ENCODE measurements around the gene SV2B. TPM values are rescaled to one million over a fixed set of nuclear protein-coding genes. Genes with fewer than 3 reads are reported as not detected.

The SV2B gene
- total RNA-seq, 1 experiment from 2014 or later: 1.4 TPM

DNA sequence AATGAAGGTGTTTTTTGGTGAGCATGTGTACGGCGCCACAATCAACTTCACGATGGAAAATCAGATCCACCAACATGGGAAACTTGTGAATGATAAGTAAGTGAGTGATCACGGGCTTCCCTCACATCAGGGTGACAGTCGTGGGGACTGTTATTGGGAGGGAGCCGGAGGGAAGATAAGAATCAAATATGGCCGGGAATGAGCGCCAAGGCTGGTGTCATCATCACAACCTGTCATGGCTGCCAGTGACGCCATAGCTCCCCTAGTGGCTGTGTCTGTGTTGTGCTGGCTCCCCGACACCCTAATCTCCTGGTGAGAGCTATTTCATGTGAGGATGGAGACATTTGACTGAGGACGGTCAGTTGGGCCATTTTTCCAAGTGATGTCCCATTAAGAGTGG is 168.5 kb downstream of the SV2B start:
- TF ChIP-seq JUN (CRISPR knock-in tag; IDR thresholded peaks at IDR 0.05): no peak
- TF ChIP-seq, protein P1, sequence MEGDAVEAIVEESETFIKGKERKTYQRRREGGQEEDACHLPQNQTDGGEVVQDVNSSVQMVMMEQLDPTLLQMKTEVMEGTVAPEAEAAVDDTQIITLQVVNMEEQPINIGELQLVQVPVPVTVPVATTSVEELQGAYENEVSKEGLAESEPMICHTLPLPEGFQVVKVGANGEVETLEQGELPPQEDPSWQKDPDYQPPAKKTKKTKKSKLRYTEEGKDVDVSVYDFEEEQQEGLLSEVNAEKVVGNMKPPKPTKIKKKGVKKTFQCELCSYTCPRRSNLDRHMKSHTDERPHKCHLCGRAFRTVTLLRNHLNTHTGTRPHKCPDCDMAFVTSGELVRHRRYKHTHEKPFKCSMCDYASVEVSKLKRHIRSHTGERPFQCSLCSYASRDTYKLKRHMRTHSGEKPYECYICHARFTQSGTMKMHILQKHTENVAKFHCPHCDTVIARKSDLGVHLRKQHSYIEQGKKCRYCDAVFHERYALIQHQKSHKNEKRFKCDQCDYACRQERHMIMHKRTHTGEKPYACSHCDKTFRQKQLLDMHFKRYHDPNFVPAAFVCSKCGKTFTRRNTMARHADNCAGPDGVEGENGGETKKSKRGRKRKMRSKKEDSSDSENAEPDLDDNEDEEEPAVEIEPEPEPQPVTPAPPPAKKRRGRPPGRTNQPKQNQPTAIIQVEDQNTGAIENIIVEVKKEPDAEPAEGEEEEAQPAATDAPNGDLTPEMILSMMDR (IDR thresholded peaks at IDR 0.05): peak; percentile 54
- TF ChIP-seq TEAD1 (CRISPR knock-in tag; IDR thresholded peaks at IDR 0.05): no peak
- TF ChIP-seq TCF7 (CRISPR knock-in tag; IDR thresholded peaks at IDR 0.05; ENCODE audit: low read depth): no peak
- no peak for TF ChIP-seq ATF1 (CRISPR knock-in tag; IDR thresholded peaks at IDR 0.05)
- TF ChIP-seq, protein P2, sequence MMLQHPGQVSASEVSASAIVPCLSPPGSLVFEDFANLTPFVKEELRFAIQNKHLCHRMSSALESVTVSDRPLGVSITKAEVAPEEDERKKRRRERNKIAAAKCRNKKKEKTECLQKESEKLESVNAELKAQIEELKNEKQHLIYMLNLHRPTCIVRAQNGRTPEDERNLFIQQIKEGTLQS (CRISPR knock-in tag; conservative IDR thresholded peaks at IDR 0.05): 0 out of 2 replicates have a peak, but pooled peaks have one; percentile 24
- TF ChIP-seq, protein P3, sequence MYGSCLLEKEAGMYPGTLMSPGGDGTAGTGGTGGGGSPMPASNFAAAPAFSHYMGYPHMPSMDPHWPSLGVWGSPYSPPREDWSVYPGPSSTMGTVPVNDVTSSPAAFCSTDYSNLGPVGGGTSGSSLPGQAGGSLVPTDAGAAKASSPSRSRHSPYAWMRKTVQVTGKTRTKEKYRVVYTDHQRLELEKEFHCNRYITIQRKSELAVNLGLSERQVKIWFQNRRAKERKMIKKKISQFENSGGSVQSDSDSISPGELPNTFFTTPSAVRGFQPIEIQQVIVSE (CRISPR knock-in tag; IDR thresholded peaks at IDR 0.05; ENCODE audit: borderline replicate concordance): no peak
- TF ChIP-seq SP1 (CRISPR knock-in tag; conservative IDR thresholded peaks at IDR 0.05): no peak
- ATAC-seq (peak; percentile 83), DNase-seq (ENCODE audit: low spot score) (peak; percentile 64)
- Mint-ChIP-seq H3K9me3 (peaks cover 4% of the 10 kb centered on the region), H3K4me3 (no peak overlapping the region), H3K27me3 (ENCODE audit: low read depth) (peaks cover 13% of the 10 kb centered on the region), H3K27ac (no peak overlapping the region), H3K4me1 (no peaks in the 10 kb centered on the region), H3K36me3 (peaks cover 2% of the 10 kb centered on the region; the same call in 1 of the 2 replicates)
- POLR2A ChIA-PET: interaction anchor here (0.6 kb wide), 1 partner anchor 158 kb away, joined by 3 read pairs; no protein-coding TSS in a partner anchor
- CTCF ChIA-PET: interaction anchor here (0.6 to 2.9 kb wide), 43 partner anchors 11 to 438 kb away, joined by 3 to 38 read pairs (median 4); partner anchors contain the start of genes HDDC3, SV2B and UNC45A

DNA sequence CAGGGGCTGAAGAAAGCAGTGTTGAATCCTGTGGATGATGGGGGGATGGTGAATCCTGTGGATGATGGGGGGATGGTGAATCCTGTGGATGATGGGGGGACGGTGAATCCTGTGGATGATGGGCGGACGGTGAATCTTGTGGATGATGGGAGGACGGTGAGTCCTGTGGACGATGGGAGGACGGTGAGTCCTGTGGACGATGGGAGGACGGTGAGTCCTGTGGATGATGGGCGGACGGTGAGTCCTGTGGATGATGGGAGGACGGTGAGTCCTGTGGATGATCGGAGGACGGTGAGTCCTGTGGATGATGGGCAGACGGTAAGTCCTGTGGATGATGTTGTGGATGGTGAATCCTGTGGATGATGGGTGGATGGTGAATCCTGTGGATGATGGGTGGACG is 170.7 kb downstream of the SV2B start:
- CTCF ChIA-PET: interaction anchor here (2.7 to 2.9 kb wide), 2 partner anchors 24 to 221 kb away, joined by 17 to 26 read pairs; no protein-coding TSS in a partner anchor
- H3K27ac Mint-ChIP-seq: no peak overlapping the region

More for the DNA sequence above, 170.7 kb downstream of the SV2B start:
- ATAC-seq: no peak
- no peaks in the 10 kb centered on the region for H3K4me1 Mint-ChIP-seq
- peaks cover 6% of the 10 kb centered on the region for H3K9me3 Mint-ChIP-seq
- no peak for DNase-seq (ENCODE audit: low spot score)
- peaks cover 2% of the 10 kb centered on the region; the same call in 1 of the 2 replicates for H3K36me3 Mint-ChIP-seq
- H3K4me3 Mint-ChIP-seq: no peak overlapping the region
- no peak for TF ChIP-seq ZBTB21 (CRISPR knock-in tag; IDR thresholded peaks at IDR 0.05; ENCODE audit: borderline replicate concordance)
- TF ChIP-seq, protein P4, sequence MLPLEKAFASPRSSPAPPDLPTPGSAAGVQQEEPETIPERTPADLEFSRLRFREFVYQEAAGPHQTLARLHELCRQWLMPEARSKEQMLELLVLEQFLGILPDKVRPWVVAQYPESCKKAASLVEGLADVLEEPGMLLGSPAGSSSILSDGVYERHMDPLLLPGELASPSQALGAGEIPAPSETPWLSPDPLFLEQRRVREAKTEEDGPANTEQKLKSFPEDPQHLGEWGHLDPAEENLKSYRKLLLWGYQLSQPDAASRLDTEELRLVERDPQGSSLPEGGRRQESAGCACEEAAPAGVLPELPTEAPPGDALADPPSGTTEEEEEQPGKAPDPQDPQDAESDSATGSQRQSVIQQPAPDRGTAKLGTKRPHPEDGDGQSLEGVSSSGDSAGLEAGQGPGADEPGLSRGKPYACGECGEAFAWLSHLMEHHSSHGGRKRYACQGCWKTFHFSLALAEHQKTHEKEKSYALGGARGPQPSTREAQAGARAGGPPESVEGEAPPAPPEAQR (CRISPR knock-in tag; IDR thresholded peaks at IDR 0.05): no peak
- no peak for TF ChIP-seq ZNF121 (CRISPR knock-in tag; IDR thresholded peaks at IDR 0.05)
- no peak for TF ChIP-seq ETV6 (CRISPR knock-in tag; IDR thresholded peaks at IDR 0.05)
- TF ChIP-seq, protein P5, sequence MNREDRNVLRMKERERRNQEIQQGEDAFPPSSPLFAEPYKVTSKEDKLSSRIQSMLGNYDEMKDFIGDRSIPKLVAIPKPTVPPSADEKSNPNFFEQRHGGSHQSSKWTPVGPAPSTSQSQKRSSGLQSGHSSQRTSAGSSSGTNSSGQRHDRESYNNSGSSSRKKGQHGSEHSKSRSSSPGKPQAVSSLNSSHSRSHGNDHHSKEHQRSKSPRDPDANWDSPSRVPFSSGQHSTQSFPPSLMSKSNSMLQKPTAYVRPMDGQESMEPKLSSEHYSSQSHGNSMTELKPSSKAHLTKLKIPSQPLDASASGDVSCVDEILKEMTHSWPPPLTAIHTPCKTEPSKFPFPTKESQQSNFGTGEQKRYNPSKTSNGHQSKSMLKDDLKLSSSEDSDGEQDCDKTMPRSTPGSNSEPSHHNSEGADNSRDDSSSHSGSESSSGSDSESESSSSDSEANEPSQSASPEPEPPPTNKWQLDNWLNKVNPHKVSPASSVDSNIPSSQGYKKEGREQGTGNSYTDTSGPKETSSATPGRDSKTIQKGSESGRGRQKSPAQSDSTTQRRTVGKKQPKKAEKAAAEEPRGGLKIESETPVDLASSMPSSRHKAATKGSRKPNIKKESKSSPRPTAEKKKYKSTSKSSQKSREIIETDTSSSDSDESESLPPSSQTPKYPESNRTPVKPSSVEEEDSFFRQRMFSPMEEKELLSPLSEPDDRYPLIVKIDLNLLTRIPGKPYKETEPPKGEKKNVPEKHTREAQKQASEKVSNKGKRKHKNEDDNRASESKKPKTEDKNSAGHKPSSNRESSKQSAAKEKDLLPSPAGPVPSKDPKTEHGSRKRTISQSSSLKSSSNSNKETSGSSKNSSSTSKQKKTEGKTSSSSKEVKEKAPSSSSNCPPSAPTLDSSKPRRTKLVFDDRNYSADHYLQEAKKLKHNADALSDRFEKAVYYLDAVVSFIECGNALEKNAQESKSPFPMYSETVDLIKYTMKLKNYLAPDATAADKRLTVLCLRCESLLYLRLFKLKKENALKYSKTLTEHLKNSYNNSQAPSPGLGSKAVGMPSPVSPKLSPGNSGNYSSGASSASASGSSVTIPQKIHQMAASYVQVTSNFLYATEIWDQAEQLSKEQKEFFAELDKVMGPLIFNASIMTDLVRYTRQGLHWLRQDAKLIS (CRISPR knock-in tag; IDR thresholded peaks at IDR 0.05; ENCODE audit: borderline replicate concordance): no peak
- TF ChIP-seq, protein P6, sequence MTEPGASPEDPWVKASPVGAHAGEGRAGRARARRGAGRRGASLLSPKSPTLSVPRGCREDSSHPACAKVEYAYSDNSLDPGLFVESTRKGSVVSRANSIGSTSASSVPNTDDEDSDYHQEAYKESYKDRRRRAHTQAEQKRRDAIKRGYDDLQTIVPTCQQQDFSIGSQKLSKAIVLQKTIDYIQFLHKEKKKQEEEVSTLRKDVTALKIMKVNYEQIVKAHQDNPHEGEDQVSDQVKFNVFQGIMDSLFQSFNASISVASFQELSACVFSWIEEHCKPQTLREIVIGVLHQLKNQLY (CRISPR knock-in tag; IDR thresholded peaks at IDR 0.05): no peak
- TF ChIP-seq, protein P7, sequence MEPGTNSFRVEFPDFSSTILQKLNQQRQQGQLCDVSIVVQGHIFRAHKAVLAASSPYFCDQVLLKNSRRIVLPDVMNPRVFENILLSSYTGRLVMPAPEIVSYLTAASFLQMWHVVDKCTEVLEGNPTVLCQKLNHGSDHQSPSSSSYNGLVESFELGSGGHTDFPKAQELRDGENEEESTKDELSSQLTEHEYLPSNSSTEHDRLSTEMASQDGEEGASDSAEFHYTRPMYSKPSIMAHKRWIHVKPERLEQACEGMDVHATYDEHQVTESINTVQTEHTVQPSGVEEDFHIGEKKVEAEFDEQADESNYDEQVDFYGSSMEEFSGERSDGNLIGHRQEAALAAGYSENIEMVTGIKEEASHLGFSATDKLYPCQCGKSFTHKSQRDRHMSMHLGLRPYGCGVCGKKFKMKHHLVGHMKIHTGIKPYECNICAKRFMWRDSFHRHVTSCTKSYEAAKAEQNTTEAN (CRISPR knock-in tag; IDR thresholded peaks at IDR 0.05): no peak
- TF ChIP-seq EMX1 (CRISPR knock-in tag; IDR thresholded peaks at IDR 0.05): no peak
- no peak for TF ChIP-seq ZNF232 (CRISPR knock-in tag; IDR thresholded peaks at IDR 0.05)
- no peak for TF ChIP-seq IRF2 (CRISPR knock-in tag; IDR thresholded peaks at IDR 0.05; ENCODE audit: borderline replicate concordance, low read depth)
- TF ChIP-seq JUN (CRISPR knock-in tag; IDR thresholded peaks at IDR 0.05): no peak
- TF ChIP-seq, protein P8, sequence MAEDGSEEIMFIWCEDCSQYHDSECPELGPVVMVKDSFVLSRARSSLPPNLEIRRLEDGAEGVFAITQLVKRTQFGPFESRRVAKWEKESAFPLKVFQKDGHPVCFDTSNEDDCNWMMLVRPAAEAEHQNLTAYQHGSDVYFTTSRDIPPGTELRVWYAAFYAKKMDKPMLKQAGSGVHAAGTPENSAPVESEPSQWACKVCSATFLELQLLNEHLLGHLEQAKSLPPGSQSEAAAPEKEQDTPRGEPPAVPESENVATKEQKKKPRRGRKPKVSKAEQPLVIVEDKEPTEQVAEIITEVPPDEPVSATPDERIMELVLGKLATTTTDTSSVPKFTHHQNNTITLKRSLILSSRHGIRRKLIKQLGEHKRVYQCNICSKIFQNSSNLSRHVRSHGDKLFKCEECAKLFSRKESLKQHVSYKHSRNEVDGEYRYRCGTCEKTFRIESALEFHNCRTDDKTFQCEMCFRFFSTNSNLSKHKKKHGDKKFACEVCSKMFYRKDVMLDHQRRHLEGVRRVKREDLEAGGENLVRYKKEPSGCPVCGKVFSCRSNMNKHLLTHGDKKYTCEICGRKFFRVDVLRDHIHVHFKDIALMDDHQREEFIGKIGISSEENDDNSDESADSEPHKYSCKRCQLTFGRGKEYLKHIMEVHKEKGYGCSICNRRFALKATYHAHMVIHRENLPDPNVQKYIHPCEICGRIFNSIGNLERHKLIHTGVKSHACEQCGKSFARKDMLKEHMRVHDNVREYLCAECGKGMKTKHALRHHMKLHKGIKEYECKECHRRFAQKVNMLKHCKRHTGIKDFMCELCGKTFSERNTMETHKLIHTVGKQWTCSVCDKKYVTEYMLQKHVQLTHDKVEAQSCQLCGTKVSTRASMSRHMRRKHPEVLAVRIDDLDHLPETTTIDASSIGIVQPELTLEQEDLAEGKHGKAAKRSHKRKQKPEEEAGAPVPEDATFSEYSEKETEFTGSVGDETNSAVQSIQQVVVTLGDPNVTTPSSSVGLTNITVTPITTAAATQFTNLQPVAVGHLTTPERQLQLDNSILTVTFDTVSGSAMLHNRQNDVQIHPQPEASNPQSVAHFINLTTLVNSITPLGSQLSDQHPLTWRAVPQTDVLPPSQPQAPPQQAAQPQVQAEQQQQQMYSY (CRISPR knock-in tag; IDR thresholded peaks at IDR 0.05): no peak
- POLR2A ChIA-PET: no interaction called here
- peaks cover 13% of the 10 kb centered on the region for H3K27me3 Mint-ChIP-seq (ENCODE audit: low read depth)

All from WTC11 (cell line).